CD1c-positive myeloid dendritic cell (primary cell): ENCODE results near the gene ST7L.
"Not testable (repeated sequence)": the region's sequence is repeated elsewhere in the genome, so short reads cannot be mapped to it uniquely, and the experiment has no call there.

Experiments used
- DNase-seq: peaks from one replicate; pipeline ENCODE4 v3.0.0-alpha.2; 2016; ENCODE audit errors: extremely low spot score

Gene ST7L

GRCh38 chr1:112618721-112619517, at the start of gene ST7L:
TSS of gene ST7L (minus strand) at chr1:112619141. CDS start at chr1:112619113, 28 bp downstream.
- DNase-seq = peak; percentile 76

- DNase-seq = no peak
These were observed 48.0 kb upstream of the ST7L start for GRCh38 chr1:112666946-112667345.

GRCh38 chr1:112665857-112666256, 46.9 kb upstream of the ST7L start:
- DNase-seq = no peak

- DNase-seq = no peak
These were observed 32.3 kb upstream of the ST7L start for GRCh38 chr1:112651205-112651604.

- no peak for DNase-seq
These were observed 27.3 kb upstream of the ST7L start for GRCh38 chr1:112646225-112646624.

- DNase-seq = no peak
These were observed 24.1 kb upstream of the ST7L start for GRCh38 chr1:112643080-112643479.

GRCh38 chr1:112640437-112640836, 21.5 kb upstream of the ST7L start:
- not testable (repeated sequence) for DNase-seq

GRCh38 chr1:112638110-112638428, 19.1 kb upstream of the ST7L start:
- DNase-seq = no peak

- DNase-seq = no peak
These were observed 18.5 kb upstream of the ST7L start for GRCh38 chr1:112637254-112638109.

GRCh38 chr1:112636597-112637253, 17.8 kb upstream of the ST7L start:
- DNase-seq = no peak

GRCh38 chr1:112636056-112636455, 17.1 kb upstream of the ST7L start:
- DNase-seq = no peak

GRCh38 chr1:112634367-112634766, 15.4 kb upstream of the ST7L start:
- DNase-seq = no peak

- DNase-seq = no peak
These were observed 14.7 kb upstream of the ST7L start for GRCh38 chr1:112633628-112634027.

GRCh38 chr1:112629256-112629655, 10.3 kb upstream of the ST7L start:
- DNase-seq = no peak

GRCh38 chr1:112628516-112628915, 9.6 kb upstream of the ST7L start:
- DNase-seq = no peak

GRCh38 chr1:112626887-112627286, 7.9 kb upstream of the ST7L start:
- no peak for DNase-seq

GRCh38 chr1:112626193-112626592, 7.3 kb upstream of the ST7L start:
- no peak for DNase-seq

- peak; percentile 27 for DNase-seq
These were observed 6.8 kb upstream of the ST7L start for GRCh38 chr1:112625696-112626095.

GRCh38 chr1:112624493-112624892, 5.6 kb upstream of the ST7L start:
- DNase-seq = not testable (repeated sequence)

GRCh38 chr1:112620377-112620695, 1.4 kb upstream of the ST7L start:
- DNase-seq = no peak

GRCh38 chr1:112619518-112620376, 806 bp upstream of the ST7L start, which contains the start of gene CAPZA1:
TSS of gene CAPZA1 (plus strand) at chr1:112619832. CDS start at chr1:112619845, 13 bp downstream.
- DNase-seq = peak; percentile 96
